Neural crest cell (in vitro differentiated cells): ENCODE data around the gene COL8A2. TPM values are rescaled to one million over a fixed set of nuclear protein-coding genes. Genes with fewer than 3 reads are reported as not detected.

Experiments used
- DNase-seq: peaks from one replicate; pipeline ENCODE4 v3.0.0; 2021; ENCODE audit warnings: low read depth, mixed read lengths, low spot score
- H3K27ac Mint-ChIP-seq: one replicate; pipeline ENCODE4 v1.8.0; 2021; ENCODE audit warnings: mild to moderate bottlenecking, mixed read lengths; ENCODE audit not compliant: unreplicated experiment
- H3K27me3 Mint-ChIP-seq: 2 replicates; pipeline ENCODE4 v1.8.0; 2021; ENCODE audit warnings: low read depth, mild to moderate bottlenecking, mixed read lengths
- H3K36me3 Mint-ChIP-seq: 2 replicates; pipeline ENCODE4 v1.8.0; 2021; ENCODE audit warnings: low read depth, mild to moderate bottlenecking, mixed read lengths
- H3K4me1 Mint-ChIP-seq: 2 replicates; pipeline ENCODE4 v1.8.0; 2021; ENCODE audit warnings: mixed read lengths
- H3K4me3 Mint-ChIP-seq: one replicate; pipeline ENCODE4 v1.8.0; 2021; ENCODE audit warnings: mild to moderate bottlenecking, mixed read lengths
- H3K9me3 Mint-ChIP-seq: 2 replicates; pipeline ENCODE4 v1.8.0; 2021; ENCODE audit warnings: mixed read lengths
- CTCF ChIP-seq: fragments of 200-600 bp; sonication (generic); conservative IDR thresholded peaks from 2 replicates; pipeline ENCODE4 v1.5.0; 2021; ENCODE audit warnings: antibody characterized with exemption, mild to moderate bottlenecking
- total RNA-seq: library from RNA; stranded (reverse); gene quantifications from 2 replicates; pipeline ENCODE4 v1.2.1, GENCODE V29; 2021

COL8A2 gene
- total RNA-seq, 1 donor from 2014 or later, result 0.09 TPM

- H3K27ac Mint-ChIP-seq, result no peak overlapping the region
- DNase-seq, result no peak
- no peak overlapping the region for H3K4me3 Mint-ChIP-seq
- peaks cover 4% of the 10 kb centered on the region for H3K4me1 Mint-ChIP-seq
- TF ChIP-seq CTCF, result no peak
- H3K27me3 Mint-ChIP-seq, result peaks cover 27% of the 10 kb centered on the region
- no peaks in the 10 kb centered on the region for H3K36me3 Mint-ChIP-seq
- no peaks in the 10 kb centered on the region for H3K9me3 Mint-ChIP-seq
These were observed 6.4 kb downstream of the COL8A2 start for GRCh38 chr1:36118447-36119204.

- H3K27ac Mint-ChIP-seq, result no peak overlapping the region
- no peaks in the 10 kb centered on the region for H3K36me3 Mint-ChIP-seq
- DNase-seq, result no peak
- TF ChIP-seq CTCF, result no peak
- no peaks in the 10 kb centered on the region for H3K9me3 Mint-ChIP-seq
- H3K27me3 Mint-ChIP-seq, result peaks cover 10% of the 10 kb centered on the region
- peaks cover 4% of the 10 kb centered on the region for H3K4me1 Mint-ChIP-seq
- no peak overlapping the region for H3K4me3 Mint-ChIP-seq
These were observed 8.1 kb downstream of the COL8A2 start for GRCh38 chr1:36116901-36117300.

GRCh38 chr1:36115931-36116330 is 9.1 kb downstream of the COL8A2 start:
- no peak for TF ChIP-seq CTCF
- H3K27ac Mint-ChIP-seq, result no peak overlapping the region
- no peak for DNase-seq
- peaks cover 4% of the 10 kb centered on the region for H3K27me3 Mint-ChIP-seq
- H3K4me3 Mint-ChIP-seq, result no peak overlapping the region
- no peaks in the 10 kb centered on the region for H3K36me3 Mint-ChIP-seq
- H3K4me1 Mint-ChIP-seq, result peaks cover 4% of the 10 kb centered on the region
- H3K9me3 Mint-ChIP-seq, result no peaks in the 10 kb centered on the region

- DNase-seq, result no peak
- Mint-ChIP-seq H3K4me1 (peaks cover 4% of the 10 kb centered on the region), H3K9me3 (no peaks in the 10 kb centered on the region), H3K27ac (no peak overlapping the region), H3K27me3 (peaks cover 4% of the 10 kb centered on the region), H3K36me3 (no peaks in the 10 kb centered on the region), H3K4me3 (no peak overlapping the region)
- TF ChIP-seq CTCF, result no peak
These were observed 9.8 kb downstream of the COL8A2 start for GRCh38 chr1:36115200-36115669.

- Mint-ChIP-seq H3K36me3 (no peaks in the 10 kb centered on the region), H3K9me3 (no peaks in the 10 kb centered on the region), H3K4me1 (no peaks in the 10 kb centered on the region), H3K4me3 (no peak overlapping the region), H3K27ac (no peak overlapping the region), H3K27me3 (no peaks in the 10 kb centered on the region)
- TF ChIP-seq CTCF, result no peak
- no peak for DNase-seq
These were observed 10.7 kb downstream of the COL8A2 start for GRCh38 chr1:36114371-36114770.
